Measurements from ENCODE around the gene MMP23B. TPM values are rescaled to one million over a fixed set of nuclear protein-coding genes. Genes with fewer than 3 reads are reported as not detected.
"Not testable (repeated sequence)": the region's sequence is repeated elsewhere in the genome, so short reads cannot be mapped to it uniquely, and the experiment has no call there.

MMP23B gene
- polyA plus RNA-seq, 3 donors: 0.21 to 1.5 (median 0.24) TPM

DNA sequence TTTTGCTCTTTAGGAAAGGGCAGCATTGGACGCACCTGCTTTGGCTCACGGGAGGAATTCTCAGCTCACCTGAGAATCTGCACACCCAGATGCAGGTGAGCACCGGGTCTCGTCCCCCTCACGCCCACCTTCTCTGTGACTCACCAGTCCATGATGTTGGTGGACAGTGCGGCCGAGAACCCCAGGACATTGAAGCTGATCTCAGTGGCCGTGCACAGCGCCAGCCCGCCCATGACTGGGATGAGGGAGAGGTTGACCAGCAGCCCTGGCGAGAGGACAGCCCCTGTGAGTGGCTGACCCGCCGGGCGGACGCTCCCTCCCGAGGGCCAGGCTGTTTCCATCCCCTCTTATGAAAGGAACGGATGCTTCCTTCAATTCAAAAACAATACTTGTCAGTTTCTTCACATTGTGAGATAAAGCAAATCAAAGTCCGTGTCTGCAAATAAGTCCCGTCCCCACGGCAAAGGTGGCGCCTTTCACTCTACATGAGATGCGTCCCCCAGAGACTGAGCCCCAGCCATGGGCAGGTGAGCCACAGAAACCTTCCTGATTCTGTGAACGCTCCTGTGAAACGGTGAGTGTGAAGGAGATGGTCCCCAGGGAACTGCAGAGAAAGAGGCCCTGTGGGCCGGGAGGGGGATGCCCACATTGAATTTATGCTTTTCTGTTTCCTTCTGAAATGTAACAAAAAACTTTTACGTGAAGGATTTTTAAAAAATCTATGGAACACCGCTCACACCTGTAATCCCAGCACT is 39.6 kb downstream of the MMP23B start:
- Histone ChIP-seq H3K9ac (ENCODE audit: insufficient read depth, low read length, poor library complexity, severe bottlenecking) (no peak overlapping the region), H3K27ac (ENCODE audit: low read depth in 1 of 2, low read length in 2 of 2) (no peak overlapping the region), H3K79me2 (ENCODE audit: insufficient read depth, low read length) (no peaks in the 10 kb centered on the region), H2AFZ (ENCODE audit: insufficient read depth, low read depth, low read length, poor library complexity, severe bottlenecking) (no peak overlapping the region), H3K9me3 (replicated peaks in 1 of 2; ENCODE audit: control insufficient read depth in 1 of 2, insufficient read depth in 1 of 2, low read length in 2 of 2) (no peaks in the 10 kb centered on the region), H3K4me3 (replicated peaks in 1 of 3; ENCODE audit: low read depth in 2 of 3, low read length in 3 of 3) (no peak overlapping the region), H3K4me1 (ENCODE audit: control insufficient read depth in 1 of 2, insufficient read depth in 2 of 2, low read length in 2 of 2) (no peaks in the 10 kb centered on the region), H4K20me1 (ENCODE audit: insufficient read depth, low read length) (no peaks in the 10 kb centered on the region), H3K4me2 (replicated peaks; ENCODE audit: extremely low read depth, low read length, poor library complexity, severe bottlenecking) (no peak overlapping the region), H3K27me3 (ENCODE audit: control insufficient read depth in 2 of 2, insufficient read depth in 2 of 2, low read length in 2 of 2) (no peaks in the 10 kb centered on the region), H3K36me3 (replicated peaks in 1 of 2; ENCODE audit: control insufficient read depth in 1 of 2, insufficient read depth in 2 of 2, low read length in 2 of 2) (peaks cover 46 to 56% of the 10 kb centered on the region in 2 donors)
- 98% methylated on average over 18 of the region's 27 CpGs for WGBS (ENCODE audit: insufficient coverage)
- no peak overlapping the region for H3K4me3 Mint-ChIP-seq
- peaks cover 0 to 2% (median 1%) of the 10 kb centered on the region in 3 donors for H3K27me3 Mint-ChIP-seq (ENCODE audit: low read depth in 3 of 3)
- TF ChIP-seq CTCF (IDR thresholded peaks at IDR 0.05): no peak
- no peak for DNase-seq
- intact Hi-C loops (cut with micrococcal nuclease): no loop called here
- peaks cover 4% of the 10 kb centered on the region for H3K4me1 Mint-ChIP-seq
- H3K9me3 Mint-ChIP-seq: no peaks in the 10 kb centered on the region
- peaks cover 37 to 62% of the 10 kb centered on the region in 2 donors for H3K36me3 Mint-ChIP-seq
- peak overlapping the region in 2 of 7 donors; percentile 6 to 57 for H3K27ac Mint-ChIP-seq

- H3K36me3 Mint-ChIP-seq: peaks cover 35 to 57% of the 10 kb centered on the region in 2 donors
- no peak overlapping the region for H3K27ac Mint-ChIP-seq
- H3K9me3 Mint-ChIP-seq: no peaks in the 10 kb centered on the region
Measured at GRCh38 chr1:1672181-1672965, 40.4 kb downstream of the MMP23B start.

GRCh38 chr1:1674806-1675205 is 42.8 kb downstream of the MMP23B start:
- H3K4me1 ChIP-seq (ENCODE audit: control insufficient read depth in 1 of 2, insufficient read depth in 2 of 2, low read length in 2 of 2); H2AFZ ChIP-seq (ENCODE audit: insufficient read depth, low read depth, low read length, poor library complexity, severe bottlenecking); H3K9me3 Mint-ChIP-seq; H3K4me2 ChIP-seq (replicated peaks; ENCODE audit: extremely low read depth, low read length, poor library complexity, severe bottlenecking); DNase-seq; H3K27me3 ChIP-seq (ENCODE audit: control insufficient read depth in 2 of 2, insufficient read depth in 2 of 2, low read length in 2 of 2); H3K4me3 ChIP-seq (replicated peaks in 1 of 3; ENCODE audit: low read depth in 2 of 3, low read length in 3 of 3); H3K27me3 Mint-ChIP-seq (ENCODE audit: low read depth in 3 of 3); H3K27ac Mint-ChIP-seq; H3K27ac ChIP-seq (ENCODE audit: low read depth in 1 of 2, low read length in 2 of 2); H3K4me3 Mint-ChIP-seq; intact Hi-C loops (cut with micrococcal nuclease); H3K4me1 Mint-ChIP-seq; H3K9me3 ChIP-seq (replicated peaks in 1 of 2; ENCODE audit: control insufficient read depth in 1 of 2, insufficient read depth in 1 of 2, low read length in 2 of 2); H3K9ac ChIP-seq (ENCODE audit: insufficient read depth, low read length, poor library complexity, severe bottlenecking): not testable (repeated sequence)
- peaks cover 20% of the 10 kb centered on the region for H3K79me2 ChIP-seq (ENCODE audit: insufficient read depth, low read length)
- peaks cover 31 to 60% of the 10 kb centered on the region in 2 donors for H3K36me3 Mint-ChIP-seq
- H3K36me3 ChIP-seq (replicated peaks in 1 of 2; ENCODE audit: control insufficient read depth in 1 of 2, insufficient read depth in 2 of 2, low read length in 2 of 2): peaks cover 28 to 35% of the 10 kb centered on the region in 2 donors
- WGBS (ENCODE audit: insufficient coverage): 89% methylated on average over 5 of the region's 21 CpGs
- peaks cover 25% of the 10 kb centered on the region for H4K20me1 ChIP-seq (ENCODE audit: insufficient read depth, low read length)

More at GRCh38 chr1:1672181-1672965, 40.4 kb downstream of the MMP23B start:
- Histone ChIP-seq H2AFZ (ENCODE audit: insufficient read depth, low read depth, low read length, poor library complexity, severe bottlenecking) (no peak overlapping the region), H3K4me2 (replicated peaks; ENCODE audit: extremely low read depth, low read length, poor library complexity, severe bottlenecking) (no peak overlapping the region), H3K36me3 (replicated peaks in 1 of 2; ENCODE audit: control insufficient read depth in 1 of 2, insufficient read depth in 2 of 2, low read length in 2 of 2) (peaks cover 44 to 53% of the 10 kb centered on the region in 2 donors), H3K27ac (ENCODE audit: low read depth in 1 of 2, low read length in 2 of 2) (no peak overlapping the region), H3K9ac (ENCODE audit: insufficient read depth, low read length, poor library complexity, severe bottlenecking) (no peak overlapping the region), H3K79me2 (ENCODE audit: insufficient read depth, low read length) (no peaks in the 10 kb centered on the region), H4K20me1 (ENCODE audit: insufficient read depth, low read length) (peaks cover 2% of the 10 kb centered on the region), H3K4me1 (ENCODE audit: control insufficient read depth in 1 of 2, insufficient read depth in 2 of 2, low read length in 2 of 2) (no peaks in the 10 kb centered on the region), H3K4me3 (replicated peaks in 1 of 3; ENCODE audit: low read depth in 2 of 3, low read length in 3 of 3) (no peak overlapping the region), H3K27me3 (ENCODE audit: control insufficient read depth in 2 of 2, insufficient read depth in 2 of 2, low read length in 2 of 2) (no peaks in the 10 kb centered on the region), H3K9me3 (replicated peaks in 1 of 2; ENCODE audit: control insufficient read depth in 1 of 2, insufficient read depth in 1 of 2, low read length in 2 of 2) (no peaks in the 10 kb centered on the region)
- H3K4me1 Mint-ChIP-seq: peaks cover 4% of the 10 kb centered on the region
- no peak for DNase-seq
- TF ChIP-seq CTCF (IDR thresholded peaks at IDR 0.05): no peak
- WGBS (ENCODE audit: insufficient coverage): 95% methylated on average over 19 of the region's 25 CpGs
- peaks cover 0 to 2% (median 1%) of the 10 kb centered on the region in 3 donors for H3K27me3 Mint-ChIP-seq (ENCODE audit: low read depth in 3 of 3)
- intact Hi-C loops (cut with micrococcal nuclease): no loop called here
- no peak overlapping the region for H3K4me3 Mint-ChIP-seq

Measured in CD14-positive monocyte (primary cell).